ENCODE measurements around the gene KIF3A.

Gene KIF3A

DNA sequence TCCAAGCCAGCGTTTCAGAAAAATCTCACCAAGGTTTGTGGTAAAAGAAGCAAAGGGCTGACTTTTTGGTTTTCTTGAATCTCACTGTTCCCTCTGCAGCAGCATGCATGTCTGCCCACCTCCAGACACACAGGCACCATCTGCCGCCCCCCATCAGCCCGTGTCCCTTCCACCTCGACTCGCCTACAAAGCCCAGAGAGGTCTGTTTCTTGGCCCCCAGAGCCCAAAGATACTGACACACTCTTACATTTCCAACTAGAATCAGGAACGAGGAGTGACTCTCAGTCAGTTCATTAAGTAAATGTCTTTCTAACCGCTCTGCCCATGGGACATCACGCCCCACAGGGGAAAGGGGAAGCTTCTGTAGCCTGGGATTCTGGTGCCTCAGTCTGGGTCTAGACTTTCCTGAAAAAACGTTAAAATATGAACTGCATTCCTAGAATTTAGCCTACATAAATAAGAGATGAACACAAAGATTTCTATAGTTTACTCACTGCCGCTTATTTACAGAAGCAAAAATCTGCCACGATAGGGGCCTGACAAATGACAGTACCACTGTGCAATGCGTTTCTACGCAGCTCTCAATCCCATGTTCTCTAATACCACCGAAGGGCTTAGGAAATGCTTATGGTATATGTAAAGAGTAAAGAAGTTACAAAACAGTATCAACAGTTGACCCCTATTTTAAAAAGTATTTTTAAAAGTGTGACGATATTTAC lies 59.5 kb downstream of the KIF3A start:
- no peak for DNase-seq (ENCODE audit: low spot score)

DNA sequence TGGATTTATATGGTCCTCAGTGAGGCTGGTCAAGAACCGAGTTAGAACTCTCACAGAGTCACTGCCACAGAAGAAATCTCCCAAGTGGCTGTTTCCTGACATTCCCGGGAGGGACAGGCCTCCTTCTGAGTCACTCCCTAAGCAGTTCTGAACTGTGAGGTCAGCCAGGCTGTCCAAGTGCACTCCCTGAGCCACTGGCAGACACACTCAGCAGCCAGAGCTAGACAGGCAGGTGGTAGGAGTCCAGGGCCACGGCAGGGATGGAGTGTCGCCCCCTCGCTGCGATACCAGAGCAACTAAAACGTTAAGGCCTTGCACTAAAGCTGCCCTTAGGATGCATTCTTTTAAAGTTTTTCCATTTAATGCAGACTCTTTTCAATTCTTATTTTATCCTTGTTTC lies 60.2 kb downstream of the KIF3A start:
- no peak for DNase-seq (ENCODE audit: low spot score)

DNA sequence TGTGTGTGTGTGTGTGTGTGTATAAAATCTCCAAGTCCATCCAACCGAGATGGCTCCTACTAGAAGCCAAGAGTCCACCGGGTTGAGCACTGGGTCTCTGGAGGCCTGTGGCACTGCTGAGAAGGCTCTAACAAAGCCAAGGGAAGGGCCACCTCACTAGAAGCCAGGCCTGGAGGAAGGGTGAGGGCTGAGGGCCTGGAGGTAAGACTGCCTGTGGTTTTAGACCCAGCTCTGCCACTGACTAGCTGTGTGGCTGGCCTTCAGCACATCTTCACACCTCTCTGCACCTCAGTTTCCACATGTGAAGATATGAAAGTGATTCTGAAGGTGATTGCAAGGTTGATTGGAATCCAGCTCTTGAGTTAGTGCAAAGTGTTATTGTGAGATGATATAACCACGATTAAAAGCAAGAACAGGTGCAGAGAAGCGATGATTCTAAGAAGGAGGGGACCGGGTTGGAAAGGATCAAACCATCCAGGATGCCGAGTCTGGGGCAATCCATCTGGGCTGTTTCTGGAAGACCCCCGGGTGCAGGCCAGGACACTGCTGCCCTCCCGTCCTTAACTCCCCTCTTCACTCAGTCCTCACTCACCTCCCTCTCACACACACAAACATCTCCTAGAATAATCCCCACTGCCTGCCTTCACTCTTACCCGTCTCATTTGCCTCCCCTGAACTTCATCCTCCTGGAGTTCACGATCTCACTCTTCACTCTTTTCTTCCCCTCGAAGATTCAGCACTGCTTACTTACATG lies 61.2 kb downstream of the KIF3A start:
- no peak for DNase-seq (ENCODE audit: low spot score)

DNA sequence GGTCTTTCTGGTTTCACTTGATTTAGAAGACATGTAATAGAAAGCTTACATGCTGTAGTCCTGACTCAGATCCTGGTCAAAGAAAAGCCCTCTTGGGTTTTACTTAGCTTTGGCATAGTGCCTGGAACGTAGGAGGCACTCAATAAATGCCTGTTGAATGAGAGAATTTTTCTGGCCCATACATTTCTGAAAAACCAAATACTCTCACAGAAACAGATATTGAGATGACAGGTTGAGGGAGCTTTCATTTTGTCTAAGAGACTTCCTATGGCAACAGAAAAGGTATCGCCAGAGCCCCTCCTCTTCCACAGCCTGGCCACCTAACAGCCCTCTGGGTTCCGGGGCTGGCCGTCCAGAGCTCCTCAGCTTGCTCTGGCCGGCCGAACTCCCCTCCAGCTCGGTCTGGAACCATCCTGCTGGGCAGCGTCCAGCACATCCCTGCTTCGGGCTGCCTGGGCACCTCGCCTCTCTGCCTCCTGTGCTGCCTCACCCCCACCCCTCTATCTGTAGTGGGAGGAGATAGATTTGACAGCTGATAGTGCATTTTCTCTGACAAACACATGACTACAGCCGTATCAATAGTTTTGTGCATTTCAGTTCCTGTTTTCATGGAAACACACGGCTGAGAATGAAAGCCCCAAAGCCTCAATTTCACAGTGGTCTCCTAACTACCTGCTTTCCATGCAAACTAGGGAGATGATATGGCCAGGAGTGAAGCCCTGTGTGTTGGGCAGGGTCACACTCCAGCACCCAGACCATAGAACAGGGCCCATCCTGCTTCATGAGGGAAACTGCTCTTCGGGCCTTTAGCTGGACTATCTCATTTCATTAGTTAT lies 62.5 kb downstream of the KIF3A start:
- DNase-seq (ENCODE audit: low spot score) = no peak

DNA sequence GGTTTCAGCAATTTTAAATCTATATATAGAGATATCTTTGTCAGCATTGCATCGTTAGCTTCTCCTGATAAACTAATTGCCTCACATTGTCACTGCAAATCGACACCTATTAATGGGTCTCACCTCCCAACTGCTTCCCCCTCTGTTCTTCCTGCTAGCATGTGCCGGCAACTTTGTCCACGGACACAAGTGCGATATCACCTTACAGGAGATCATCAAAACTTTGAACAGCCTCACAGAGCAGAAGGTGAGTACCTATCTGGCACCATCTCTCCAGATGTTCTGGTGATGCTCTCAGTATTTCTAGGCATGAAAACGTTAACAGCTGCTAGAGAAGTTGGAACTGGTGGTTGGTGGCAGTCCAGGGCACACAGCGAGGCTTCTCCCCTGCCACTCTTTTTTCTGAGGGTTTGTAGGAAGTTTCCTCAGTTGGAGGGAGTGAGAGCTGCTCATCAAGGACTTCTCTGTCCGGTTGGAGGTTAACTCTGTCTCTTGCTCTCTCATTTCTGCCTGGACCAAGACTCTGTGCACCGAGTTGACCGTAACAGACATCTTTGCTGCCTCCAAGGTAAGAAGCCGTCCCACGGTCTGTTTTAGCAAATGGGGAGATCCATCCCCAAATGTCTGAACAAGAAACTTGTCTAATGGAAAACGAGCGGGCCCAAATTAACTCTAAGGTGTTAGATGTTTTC lies 63.3 kb downstream of the KIF3A start, which contains the start of gene IL4:
Gene IL4 (plus strand): TSS at position 51 of the 692 bp plus-strand sequence. CDS start 62 bp downstream, at position 113.
- DNase-seq (ENCODE audit: low spot score) = no peak

GRCh38 chr5:132673488-132673887 lies 63.9 kb downstream of the KIF3A start:
- no peak for DNase-seq (ENCODE audit: low spot score)

DNA sequence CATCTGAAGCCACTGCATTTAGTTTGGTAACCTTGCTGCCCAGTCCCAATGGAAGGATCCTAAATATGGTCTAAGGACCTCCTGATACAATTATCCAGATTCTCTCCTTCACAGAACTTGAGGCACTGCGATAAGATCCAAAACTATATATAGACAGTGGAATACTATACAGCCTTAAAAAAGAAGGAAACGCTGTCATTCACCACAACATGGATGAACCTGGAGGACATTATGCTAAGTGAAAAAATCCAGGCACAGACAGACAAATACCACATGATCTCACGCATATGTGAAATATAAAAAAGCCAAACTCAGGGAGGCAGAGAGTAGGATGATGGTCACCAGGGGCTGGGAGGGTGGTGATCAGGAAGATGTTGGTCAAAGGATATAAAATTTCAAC lies 66.3 kb downstream of the KIF3A start:
- DNase-seq (ENCODE audit: low spot score) = no peak

- DNase-seq (ENCODE audit: low spot score) = no peak
Observed at GRCh38 chr5:132669966-132670882, 67.1 kb downstream of the KIF3A start.

GRCh38 chr5:132669455-132669820 lies 67.9 kb downstream of the KIF3A start:
- no peak for DNase-seq (ENCODE audit: low spot score)

DNA sequence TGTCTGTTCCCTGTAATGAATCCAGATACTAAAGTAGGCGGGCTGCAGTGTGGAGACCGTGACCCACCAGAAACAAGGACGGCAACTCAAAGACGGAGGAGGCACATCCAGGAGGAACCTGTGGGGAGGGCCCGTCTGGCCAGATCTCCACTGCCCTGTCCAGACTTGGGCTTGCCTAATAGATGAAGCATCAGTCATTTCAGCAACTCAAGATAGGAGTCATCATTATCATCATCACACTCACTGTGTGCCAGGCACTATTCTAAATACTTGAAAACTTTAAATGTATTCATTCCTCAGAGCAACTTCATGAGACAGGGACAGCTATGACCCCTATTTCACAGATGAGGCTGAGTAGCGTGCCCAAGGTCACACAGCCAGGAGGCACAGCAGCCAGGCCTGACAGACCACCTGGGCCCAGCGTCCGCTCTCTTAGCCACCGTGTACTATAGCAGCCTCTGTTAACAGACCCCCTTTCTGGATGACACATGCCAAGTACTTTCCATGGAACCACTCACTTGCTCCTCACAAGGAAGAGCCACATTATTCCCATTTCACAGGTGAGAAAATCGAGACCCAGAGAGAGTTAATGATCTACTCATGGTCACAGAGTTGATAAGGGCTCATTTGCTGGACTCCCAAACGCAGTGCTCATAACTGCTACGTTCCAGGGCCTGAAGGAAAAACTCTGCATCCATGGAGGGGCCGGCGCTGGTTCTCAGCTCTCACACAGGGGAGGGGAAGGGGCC lies 68.5 kb downstream of the KIF3A start:
- DNase-seq (ENCODE audit: low spot score) = no peak

DNA sequence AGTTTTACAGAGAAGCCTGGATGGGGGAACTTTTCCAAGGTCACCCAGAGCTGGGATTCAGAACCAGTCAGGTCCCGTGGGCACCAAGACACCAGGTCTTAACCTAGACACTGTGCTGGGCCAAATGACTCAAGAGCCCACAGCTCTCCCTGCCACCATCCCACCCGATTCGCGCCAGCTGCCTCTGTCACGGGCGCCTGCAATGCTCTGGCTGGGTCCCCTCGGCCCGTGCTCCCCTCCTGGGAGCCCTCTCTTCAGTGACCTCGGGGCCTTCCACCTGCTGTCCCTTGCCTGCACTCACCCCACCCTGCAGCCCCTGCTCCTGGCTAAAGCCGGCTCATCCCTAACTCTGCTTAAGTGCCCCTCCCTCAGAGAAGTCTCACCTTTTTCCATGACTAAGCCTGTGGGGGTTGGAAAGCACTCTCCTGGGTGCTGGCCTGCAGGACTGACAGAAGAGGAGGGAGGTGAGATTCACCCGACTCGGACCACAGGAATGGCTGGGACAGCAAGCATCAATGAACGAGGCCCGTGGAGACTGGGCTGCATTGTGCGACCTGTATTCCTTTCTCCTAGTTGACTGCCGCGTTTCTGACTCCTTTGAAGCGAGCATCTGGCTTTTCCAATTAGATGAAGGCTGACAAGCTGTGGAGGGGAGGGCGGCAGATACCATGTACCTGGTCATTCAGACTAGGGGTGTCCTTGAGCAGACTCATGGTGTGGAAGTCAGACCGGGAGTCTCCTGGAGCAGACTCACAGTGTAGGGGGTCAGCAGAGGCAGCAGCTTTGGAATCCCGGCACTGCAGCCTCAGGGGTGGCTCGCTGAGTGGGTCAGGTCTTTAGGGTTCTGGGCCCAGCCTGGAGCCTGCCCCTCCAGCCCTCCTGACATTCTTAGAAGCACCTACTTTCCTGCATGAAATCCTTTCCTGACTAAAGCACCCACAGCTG lies 69.3 kb downstream of the KIF3A start:
- DNase-seq (ENCODE audit: low spot score) = no peak

GRCh38 chr5:132667309-132667708 lies 70.0 kb downstream of the KIF3A start:
- no peak for DNase-seq (ENCODE audit: low spot score)

- DNase-seq (ENCODE audit: low spot score) = no peak
Observed at GRCh38 chr5:132666310-132667123, 70.8 kb downstream of the KIF3A start.

GRCh38 chr5:132665574-132666080 lies 71.7 kb downstream of the KIF3A start:
- DNase-seq (ENCODE audit: low spot score) = no peak

DNA sequence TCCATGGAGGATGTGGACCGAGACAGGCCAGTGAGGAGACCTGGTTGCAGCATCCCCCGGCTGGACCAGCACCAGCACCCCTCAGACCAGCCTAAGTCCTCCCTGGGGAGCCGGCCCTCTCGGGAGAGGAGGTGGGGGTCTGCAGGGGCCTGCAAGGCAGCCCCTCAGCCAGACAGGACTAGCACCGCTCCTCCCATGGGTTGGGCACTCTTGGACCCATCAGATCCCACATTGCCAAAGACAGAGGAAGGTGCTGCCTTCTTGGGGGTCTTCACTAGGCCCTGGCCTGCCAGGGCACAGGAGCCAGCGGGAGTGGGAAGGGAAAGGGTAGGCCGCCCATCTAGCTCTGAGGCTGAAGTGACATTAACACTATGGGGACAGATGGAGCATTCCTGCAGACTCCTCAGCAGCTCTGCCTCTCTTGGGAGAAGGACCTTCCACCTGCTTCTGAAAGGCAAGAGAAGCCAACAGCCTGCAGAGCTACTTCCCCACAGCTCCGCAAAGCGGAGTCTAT lies 72.6 kb downstream of the KIF3A start:
- DNase-seq (ENCODE audit: low spot score) = no peak

DNA sequence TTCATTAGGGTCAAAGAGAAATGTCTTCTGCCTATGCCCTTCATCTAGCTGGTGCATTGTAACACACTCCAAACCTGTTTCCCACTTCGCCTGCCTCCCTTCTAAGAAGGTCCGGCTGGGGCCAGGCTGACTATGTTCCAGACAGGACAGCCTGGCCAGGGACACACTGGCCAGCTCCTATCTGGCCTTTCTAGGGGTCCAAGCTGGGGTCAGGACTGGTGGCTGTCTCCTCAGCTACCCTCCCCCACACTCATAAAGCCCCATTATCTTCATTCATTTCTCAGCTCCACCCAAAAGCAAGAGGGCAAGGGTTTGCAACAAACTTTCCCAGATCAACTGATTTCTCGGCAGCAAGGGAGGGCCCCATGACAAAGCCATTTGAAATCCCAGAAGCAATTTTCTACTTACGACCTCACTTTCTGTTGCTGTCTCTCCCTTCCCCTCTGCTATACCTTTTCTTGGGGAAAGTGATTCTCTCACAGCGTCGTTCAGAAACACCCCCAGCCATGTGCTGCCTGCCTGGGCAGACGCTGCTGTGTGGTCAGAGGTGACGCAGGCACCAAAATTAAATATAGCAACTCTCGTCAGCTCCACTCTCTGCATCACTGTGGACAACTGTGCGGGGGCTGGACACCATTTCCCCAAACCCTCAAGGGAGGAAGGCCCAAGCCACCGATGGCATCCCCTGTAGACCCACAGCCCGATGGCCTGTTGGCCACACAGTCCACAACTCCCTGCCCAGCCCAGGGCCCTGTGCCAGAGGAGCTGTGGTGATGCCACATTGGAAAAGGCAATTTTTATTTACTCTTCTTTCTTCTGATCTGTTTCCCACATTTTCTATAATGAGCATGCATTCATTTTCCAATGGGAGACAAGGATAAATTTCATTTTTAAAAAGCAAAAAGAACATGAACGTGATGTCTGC lies 73.3 kb downstream of the KIF3A start:
- DNase-seq (ENCODE audit: low spot score) = no peak
